ENCODE data around the gene CRACR2A. TPM values are rescaled to one million over a fixed set of nuclear protein-coding genes. Genes with fewer than 3 reads are reported as not detected.

Gene CRACR2A
- total RNA-seq, 1 donor from 2014 or later: 4.4 TPM

GRCh38 chr12:3718100-3718499 lies 34.8 kb downstream of the CRACR2A start:
- H3K4me1 ChIP-seq: no peaks in the 10 kb centered on the region
- H3K4me3 ChIP-seq: no peak overlapping the region
- DNase-seq (ENCODE audit: extremely low spot score in 2 of 2): no peak
- no peaks in the 10 kb centered on the region for H3K9me3 ChIP-seq
- intact Hi-C loops (cut with DNase I): no loop called here
- H3K27me3 ChIP-seq: no peaks in the 10 kb centered on the region
- no peaks in the 10 kb centered on the region for H3K36me3 ChIP-seq
- TF ChIP-seq POLR2A (IDR thresholded peaks at IDR 0.05) (no peak), POLR2AphosphoS5 (IDR thresholded peaks at IDR 0.05; ENCODE audit: insufficient read depth in 1 of 2, low read depth in 1 of 2) (no peak), CTCF (IDR thresholded peaks at IDR 0.05) (no peak)
- no peak overlapping the region for H3K27ac ChIP-seq

- H3K9me3 ChIP-seq: no peaks in the 10 kb centered on the region
- intact Hi-C loops (cut with DNase I): no loop called here
- TF ChIP-seq CTCF (IDR thresholded peaks at IDR 0.05) (no peak), POLR2A (IDR thresholded peaks at IDR 0.05) (no peak), POLR2AphosphoS5 (IDR thresholded peaks at IDR 0.05; ENCODE audit: insufficient read depth in 1 of 2, low read depth in 1 of 2) (no peak)
- H3K27me3 ChIP-seq: no peaks in the 10 kb centered on the region
- no peaks in the 10 kb centered on the region for H3K36me3 ChIP-seq
- no peaks in the 10 kb centered on the region for H3K4me1 ChIP-seq
- no peak overlapping the region for H3K4me3 ChIP-seq
- H3K27ac ChIP-seq: no peak overlapping the region
- no peak for DNase-seq (ENCODE audit: extremely low spot score in 2 of 2)
Measured at GRCh38 chr12:3717283-3717898, 35.5 kb downstream of the CRACR2A start.

- TF ChIP-seq POLR2A (IDR thresholded peaks at IDR 0.05): no peak
- TF ChIP-seq POLR2AphosphoS5 (IDR thresholded peaks at IDR 0.05; ENCODE audit: insufficient read depth in 1 of 2, low read depth in 1 of 2): no peak
- Histone ChIP-seq H3K9me3 (no peaks in the 10 kb centered on the region), H3K27me3 (no peaks in the 10 kb centered on the region), H3K27ac (no peak overlapping the region), H3K4me1 (no peaks in the 10 kb centered on the region), H3K36me3 (no peaks in the 10 kb centered on the region), H3K4me3 (no peak overlapping the region)
- intact Hi-C loops (cut with DNase I): no loop called here
- DNase-seq (ENCODE audit: extremely low spot score in 2 of 2): no peak
Measured at GRCh38 chr12:3715999-3716398, 36.9 kb downstream of the CRACR2A start.

- Histone ChIP-seq H3K36me3 (no peaks in the 10 kb centered on the region), H3K27me3 (no peaks in the 10 kb centered on the region), H3K27ac (no peak overlapping the region), H3K4me3 (no peak overlapping the region), H3K4me1 (no peaks in the 10 kb centered on the region), H3K9me3 (no peaks in the 10 kb centered on the region)
- TF ChIP-seq POLR2A (IDR thresholded peaks at IDR 0.05) (no peak), POLR2AphosphoS5 (IDR thresholded peaks at IDR 0.05; ENCODE audit: insufficient read depth in 1 of 2, low read depth in 1 of 2) (no peak), CTCF (IDR thresholded peaks at IDR 0.05) (no peak)
- intact Hi-C loops (cut with DNase I): no loop called here
- no peak for DNase-seq (ENCODE audit: extremely low spot score in 2 of 2)
Measured at GRCh38 chr12:3713947-3714346, 39.0 kb downstream of the CRACR2A start.

DNA sequence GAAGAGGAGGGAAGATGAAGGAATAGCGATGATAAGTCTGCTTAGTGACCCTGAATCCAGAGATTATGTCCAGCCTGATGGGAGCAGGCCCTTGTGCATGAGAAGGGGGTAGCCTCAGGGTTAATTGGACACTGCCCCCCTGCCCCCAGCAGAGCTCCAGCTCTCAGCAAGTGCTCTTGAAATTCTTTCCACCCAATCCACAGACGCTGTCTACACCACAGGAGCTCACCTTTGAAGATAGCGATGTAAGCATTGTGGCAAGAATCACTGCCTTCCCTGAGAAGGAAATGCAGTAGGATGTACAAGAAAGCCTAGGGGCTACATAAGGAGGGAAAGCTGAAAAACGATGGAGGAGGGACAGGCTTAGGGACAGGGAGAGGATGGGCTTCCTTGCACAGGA lies 39.4 kb downstream of the CRACR2A start:
- H3K36me3 ChIP-seq: no peaks in the 10 kb centered on the region
- TF ChIP-seq POLR2AphosphoS5 (IDR thresholded peaks at IDR 0.05; ENCODE audit: insufficient read depth in 1 of 2, low read depth in 1 of 2): no peak
- no peak for TF ChIP-seq CTCF (IDR thresholded peaks at IDR 0.05)
- no peak for TF ChIP-seq POLR2A (IDR thresholded peaks at IDR 0.05)
- H3K27ac ChIP-seq: no peak overlapping the region
- H3K9me3 ChIP-seq: no peaks in the 10 kb centered on the region
- H3K27me3 ChIP-seq: no peaks in the 10 kb centered on the region
- no peak overlapping the region for H3K4me3 ChIP-seq
- H3K4me1 ChIP-seq: no peaks in the 10 kb centered on the region
- DNase-seq (ENCODE audit: extremely low spot score in 2 of 2): no peak
- intact Hi-C loops (cut with DNase I): no loop called here
